Measurements from ENCODE around the gene SMIM35.

SMIM35 gene

DNA sequence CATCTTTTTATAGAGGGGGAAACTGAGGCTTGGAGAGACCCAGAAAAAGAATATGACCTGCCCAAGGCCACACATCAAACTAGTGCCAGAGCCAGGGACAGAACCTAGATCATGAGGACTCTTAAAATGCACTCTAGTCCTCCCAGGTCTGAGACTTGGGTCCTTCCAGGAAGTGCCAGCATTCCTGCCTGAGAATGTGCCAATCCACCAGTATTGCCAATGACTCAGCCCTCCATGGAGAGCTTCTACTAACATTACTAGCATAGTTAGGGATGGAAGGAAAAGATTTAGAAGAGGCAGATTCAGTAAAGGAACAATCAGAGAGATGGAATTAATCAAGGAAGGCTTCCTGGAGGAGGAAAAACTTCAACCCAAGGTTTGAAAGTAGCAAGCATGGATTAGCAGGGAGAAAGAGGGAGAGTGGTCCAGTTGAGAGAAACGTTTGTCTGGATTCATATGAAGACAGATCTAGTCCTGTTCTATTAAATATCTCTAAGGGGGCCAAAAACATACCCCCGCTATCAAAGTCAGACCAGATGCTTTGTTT lies 20.1 kb upstream of the SMIM35 start:
- Mint-ChIP-seq H3K4me3 (no peak overlapping the region), H3K4me1 (peaks cover 20% of the 10 kb centered on the region), H3K36me3 (ENCODE audit: low read depth) (no peaks in the 10 kb centered on the region), H3K27me3 (ENCODE audit: low read depth, poor library complexity) (peaks cover 27% of the 10 kb centered on the region), H3K27ac (no peak overlapping the region), H3K9me3 (no peaks in the 10 kb centered on the region)
- TF ChIP-seq, protein P1, sequence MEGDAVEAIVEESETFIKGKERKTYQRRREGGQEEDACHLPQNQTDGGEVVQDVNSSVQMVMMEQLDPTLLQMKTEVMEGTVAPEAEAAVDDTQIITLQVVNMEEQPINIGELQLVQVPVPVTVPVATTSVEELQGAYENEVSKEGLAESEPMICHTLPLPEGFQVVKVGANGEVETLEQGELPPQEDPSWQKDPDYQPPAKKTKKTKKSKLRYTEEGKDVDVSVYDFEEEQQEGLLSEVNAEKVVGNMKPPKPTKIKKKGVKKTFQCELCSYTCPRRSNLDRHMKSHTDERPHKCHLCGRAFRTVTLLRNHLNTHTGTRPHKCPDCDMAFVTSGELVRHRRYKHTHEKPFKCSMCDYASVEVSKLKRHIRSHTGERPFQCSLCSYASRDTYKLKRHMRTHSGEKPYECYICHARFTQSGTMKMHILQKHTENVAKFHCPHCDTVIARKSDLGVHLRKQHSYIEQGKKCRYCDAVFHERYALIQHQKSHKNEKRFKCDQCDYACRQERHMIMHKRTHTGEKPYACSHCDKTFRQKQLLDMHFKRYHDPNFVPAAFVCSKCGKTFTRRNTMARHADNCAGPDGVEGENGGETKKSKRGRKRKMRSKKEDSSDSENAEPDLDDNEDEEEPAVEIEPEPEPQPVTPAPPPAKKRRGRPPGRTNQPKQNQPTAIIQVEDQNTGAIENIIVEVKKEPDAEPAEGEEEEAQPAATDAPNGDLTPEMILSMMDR (IDR thresholded peaks at IDR 0.05): no peak
- DNase-seq: no peak

DNA sequence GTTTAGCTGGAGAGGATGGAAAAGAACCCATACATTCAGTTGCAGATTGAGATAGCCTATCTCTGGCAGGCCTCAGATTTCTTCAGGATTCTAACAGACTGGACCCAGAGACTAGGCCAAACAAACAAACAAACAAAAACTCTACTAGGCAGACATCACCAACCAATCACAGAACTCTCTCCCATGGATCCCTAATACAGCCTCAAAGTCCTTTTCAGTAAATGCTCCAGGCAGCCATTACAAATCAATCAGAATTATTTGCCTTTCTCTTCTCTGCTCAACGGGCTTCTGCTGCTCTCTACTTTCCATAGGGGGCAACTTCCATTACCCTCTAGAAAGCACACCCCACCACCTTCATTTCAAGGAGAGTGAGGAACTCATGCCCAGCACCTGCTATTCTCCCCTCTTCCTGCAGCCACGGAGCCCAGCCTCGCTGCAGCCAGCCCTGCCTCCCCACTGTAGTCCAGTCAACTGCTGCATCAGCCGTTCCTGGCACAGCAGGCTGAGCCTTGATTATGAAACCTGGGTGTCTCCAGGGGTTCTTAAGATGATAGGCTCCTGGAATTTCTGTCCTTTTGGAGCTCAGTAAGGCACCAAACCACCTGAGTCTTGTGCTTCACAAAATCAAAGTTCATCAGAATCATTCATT lies 19.0 kb upstream of the SMIM35 start:
- Mint-ChIP-seq H3K27ac (peak overlapping the region; percentile 42), H3K36me3 (ENCODE audit: low read depth) (no peaks in the 10 kb centered on the region), H3K27me3 (ENCODE audit: low read depth, poor library complexity) (peaks cover 27% of the 10 kb centered on the region), H3K4me3 (no peak overlapping the region), H3K9me3 (no peaks in the 10 kb centered on the region), H3K4me1 (peaks cover 23% of the 10 kb centered on the region)
- TF ChIP-seq, protein P1 (IDR thresholded peaks at IDR 0.05): no peak
- no peak for DNase-seq

DNA sequence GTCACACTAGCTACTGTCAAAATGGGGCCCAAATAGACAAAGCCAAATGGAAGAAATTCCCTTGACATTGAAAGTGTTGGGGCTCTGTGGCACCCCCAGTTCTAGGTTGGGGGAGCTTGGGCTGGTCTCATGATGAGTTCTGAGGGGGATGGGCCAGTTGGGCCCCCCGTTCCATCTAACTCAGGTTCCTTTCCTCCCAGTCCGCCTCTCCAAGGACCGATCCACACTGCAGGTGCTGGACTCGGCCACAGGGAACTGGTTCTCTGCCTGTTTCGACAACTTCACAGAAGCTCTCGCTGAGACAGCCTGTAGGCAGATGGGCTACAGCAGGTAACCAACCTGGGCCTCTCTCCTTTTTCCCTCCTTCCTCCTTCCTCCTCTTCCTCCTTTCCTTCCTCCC lies 17.7 kb upstream of the SMIM35 start:
- TF ChIP-seq, protein P1 (IDR thresholded peaks at IDR 0.05): no peak
- H3K27ac Mint-ChIP-seq: no peak overlapping the region
- H3K4me3 Mint-ChIP-seq: no peak overlapping the region
- H3K4me1 Mint-ChIP-seq: peaks cover 31% of the 10 kb centered on the region
- H3K9me3 Mint-ChIP-seq: no peaks in the 10 kb centered on the region
- no peaks in the 10 kb centered on the region for H3K36me3 Mint-ChIP-seq (ENCODE audit: low read depth)
- H3K27me3 Mint-ChIP-seq (ENCODE audit: low read depth, poor library complexity): peaks cover 35% of the 10 kb centered on the region
- DNase-seq: no peak

DNA sequence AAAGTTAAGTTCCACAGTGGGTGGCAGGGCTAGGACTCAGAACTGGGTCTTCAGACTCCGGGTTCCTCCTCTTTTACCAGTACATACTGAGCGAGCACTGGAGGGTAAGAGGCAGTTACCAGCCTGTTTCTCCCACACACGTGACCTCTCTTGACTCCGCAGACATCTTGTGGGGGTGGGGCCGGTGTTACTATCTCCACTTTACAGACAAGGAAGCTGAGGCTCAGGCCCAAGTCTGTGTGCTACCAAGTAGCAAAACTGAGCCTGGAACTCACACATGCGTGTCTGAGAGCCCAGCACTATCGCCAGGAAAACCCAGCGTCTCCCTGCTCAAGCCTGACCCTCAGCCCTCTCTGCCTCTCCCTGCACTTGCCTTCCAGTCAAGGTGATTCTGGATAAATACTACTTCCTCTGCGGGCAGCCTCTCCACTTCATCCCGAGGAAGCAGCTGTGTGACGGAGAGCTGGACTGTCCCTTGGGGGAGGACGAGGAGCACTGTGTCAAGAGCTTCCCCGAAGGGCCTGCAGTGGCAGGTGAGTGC lies 16.0 kb upstream of the SMIM35 start:
- no peak for DNase-seq
- no peak overlapping the region for H3K4me3 Mint-ChIP-seq
- TF ChIP-seq, protein P1 (IDR thresholded peaks at IDR 0.05): no peak
- peaks cover 39% of the 10 kb centered on the region for H3K27me3 Mint-ChIP-seq (ENCODE audit: low read depth, poor library complexity)
- H3K36me3 Mint-ChIP-seq (ENCODE audit: low read depth): no peaks in the 10 kb centered on the region
- no peaks in the 10 kb centered on the region for H3K9me3 Mint-ChIP-seq
- H3K27ac Mint-ChIP-seq: no peak overlapping the region
- peaks cover 45% of the 10 kb centered on the region for H3K4me1 Mint-ChIP-seq

DNA sequence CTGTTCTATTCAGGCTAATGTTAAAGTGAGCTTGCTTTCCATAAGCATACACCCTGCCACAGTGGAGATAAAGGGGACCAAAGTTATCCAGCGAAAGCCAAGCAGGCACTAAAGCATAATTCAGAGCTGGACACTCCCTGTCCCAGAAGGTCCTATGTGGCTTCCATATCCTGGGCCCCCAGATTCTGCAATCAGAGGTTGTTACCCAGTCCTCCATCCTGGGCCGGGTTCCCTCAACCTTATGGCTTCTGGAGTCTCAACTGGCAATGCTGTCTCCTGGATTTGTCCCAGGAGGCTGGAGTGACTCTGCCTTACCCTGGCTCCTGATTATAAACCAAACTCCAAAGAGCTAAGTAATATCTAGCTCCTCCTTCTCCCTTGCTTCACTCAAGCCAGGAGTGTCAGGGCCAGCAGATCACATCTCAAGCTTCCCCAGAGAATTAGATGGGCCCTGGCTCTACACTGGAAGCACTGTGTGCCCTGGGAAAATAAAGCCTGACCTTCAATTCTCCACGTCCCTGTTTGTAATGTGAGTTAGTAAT lies 14.0 kb upstream of the SMIM35 start:
- Mint-ChIP-seq H3K36me3 (ENCODE audit: low read depth) (no peaks in the 10 kb centered on the region), H3K27ac (no peak overlapping the region), H3K9me3 (no peaks in the 10 kb centered on the region), H3K4me1 (peaks cover 47% of the 10 kb centered on the region), H3K4me3 (no peak overlapping the region), H3K27me3 (ENCODE audit: low read depth, poor library complexity) (peaks cover 52% of the 10 kb centered on the region)
- TF ChIP-seq, protein P1 (IDR thresholded peaks at IDR 0.05): no peak
- no peak for DNase-seq
